Osteoblast (primary cell): ENCODE measurements around the gene TCP11L2. TPM values are rescaled to one million over a fixed set of nuclear protein-coding genes. Genes with fewer than 3 reads are reported as not detected.

Experiments
- DNase-seq: peaks from one replicate; pipeline ENCODE4 v3.0.0; 2011; ENCODE audit warnings: low spot score, mixed read lengths; ENCODE audit not compliant: insufficient read length; ENCODE audit errors: missing footprints
- H2AFZ ChIP-seq: 2 replicates; pipeline ENCODE4 v1.6.0; 2011; ENCODE audit warnings: mild to moderate bottlenecking, low read length
- H3K27ac ChIP-seq: 2 replicates; pipeline ENCODE4 v1.5.1; 2011; ENCODE audit warnings: mild to moderate bottlenecking, low read depth, low read length, moderate library complexity
- H3K27me3 ChIP-seq: 2 replicates; pipeline ENCODE4 v1.6.0; 2012; ENCODE audit warnings: mild to moderate bottlenecking, control low read depth, inconsistent platforms, low read length, moderate library complexity; ENCODE audit not compliant: insufficient read depth
- H3K36me3 ChIP-seq: 2 replicates; pipeline ENCODE4 v1.5.1; 2011; ENCODE audit warnings: mild to moderate bottlenecking, low read length, control low read depth, moderate library complexity; ENCODE audit not compliant: insufficient read depth
- H3K4me1 ChIP-seq: 2 replicates; pipeline ENCODE4 v1.5.1; 2011; ENCODE audit warnings: mild to moderate bottlenecking, low read length, control low read depth, moderate library complexity; ENCODE audit not compliant: insufficient read depth
- H3K4me2 ChIP-seq: 2 replicates; pipeline ENCODE4 v1.6.0; 2011; ENCODE audit warnings: mild to moderate bottlenecking, low read length; ENCODE audit not compliant: insufficient read depth
- H3K4me3 ChIP-seq: fragments of 200-600 bp; sonication (generic); 3 replicates; pipeline ENCODE4 v1.5.1; 2012; ENCODE audit warnings: mild to moderate bottlenecking, low read length, inconsistent platforms; ENCODE audit not compliant: insufficient read depth
- H3K79me2 ChIP-seq: 2 replicates; pipeline ENCODE4 v1.6.0; 2012; ENCODE audit warnings: mild to moderate bottlenecking, low read length, control low read depth, inconsistent platforms; ENCODE audit not compliant: insufficient read depth
- H3K9me3 ChIP-seq: 2 replicates; pipeline ENCODE4 v1.5.1; 2011; ENCODE audit warnings: low read depth, low read length, control low read depth
- H4K20me1 ChIP-seq: 2 replicates; pipeline ENCODE4 v1.6.0; 2012; ENCODE audit warnings: mild to moderate bottlenecking, low read length, control low read depth; ENCODE audit not compliant: insufficient read depth
- total RNA-seq: library from RNA; depleted of rRNA; stranded (reverse); fragments of >200 nt; gene quantifications from 2 replicates; pipeline ENCODE4 v1.2.3, GENCODE V29; 2012
- TF ChIP-seq, protein P1 (sequence below): IDR thresholded peaks from 2 replicates; pipeline ENCODE4 v1.5.1; 2011; ENCODE audit warnings: mild to moderate bottlenecking, low read depth, low read length, moderate library complexity; ENCODE audit errors: extremely low read depth

The TCP11L2 gene
- total RNA-seq, 1 donor: 109 TPM

DNA sequence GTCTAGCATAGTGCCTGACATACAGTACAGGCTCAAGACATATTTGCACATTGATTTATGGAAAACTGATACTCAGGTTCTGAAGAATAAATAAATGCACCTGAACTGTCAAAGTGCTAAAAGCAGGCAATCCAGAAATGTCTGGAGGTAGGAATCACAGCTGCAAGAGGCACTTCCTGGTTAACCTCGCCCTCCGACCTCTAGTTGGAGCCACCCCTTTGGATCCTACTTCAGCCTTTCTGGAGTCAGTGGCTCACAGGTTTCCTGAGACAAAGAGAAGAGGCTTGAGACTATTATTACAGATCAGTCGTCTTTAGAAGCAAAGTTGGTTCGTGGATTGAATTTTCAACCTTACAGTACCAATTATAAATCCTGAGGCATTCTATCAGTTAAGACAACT, 13.0 kb downstream of the TCP11L2 start:
- Histone ChIP-seq H4K20me1 (no peaks in the 10 kb centered on the region), H3K9me3 (no peaks in the 10 kb centered on the region), H3K4me3 (no peak overlapping the region), H3K36me3 (peaks cover 3% of the 10 kb centered on the region), H3K27me3 (no peaks in the 10 kb centered on the region), H3K4me2 (no peak overlapping the region), H3K27ac (no peak overlapping the region), H3K79me2 (no peaks in the 10 kb centered on the region), H2AFZ (no peak overlapping the region), H3K4me1 (no peaks in the 10 kb centered on the region)
- TF ChIP-seq, protein P1, sequence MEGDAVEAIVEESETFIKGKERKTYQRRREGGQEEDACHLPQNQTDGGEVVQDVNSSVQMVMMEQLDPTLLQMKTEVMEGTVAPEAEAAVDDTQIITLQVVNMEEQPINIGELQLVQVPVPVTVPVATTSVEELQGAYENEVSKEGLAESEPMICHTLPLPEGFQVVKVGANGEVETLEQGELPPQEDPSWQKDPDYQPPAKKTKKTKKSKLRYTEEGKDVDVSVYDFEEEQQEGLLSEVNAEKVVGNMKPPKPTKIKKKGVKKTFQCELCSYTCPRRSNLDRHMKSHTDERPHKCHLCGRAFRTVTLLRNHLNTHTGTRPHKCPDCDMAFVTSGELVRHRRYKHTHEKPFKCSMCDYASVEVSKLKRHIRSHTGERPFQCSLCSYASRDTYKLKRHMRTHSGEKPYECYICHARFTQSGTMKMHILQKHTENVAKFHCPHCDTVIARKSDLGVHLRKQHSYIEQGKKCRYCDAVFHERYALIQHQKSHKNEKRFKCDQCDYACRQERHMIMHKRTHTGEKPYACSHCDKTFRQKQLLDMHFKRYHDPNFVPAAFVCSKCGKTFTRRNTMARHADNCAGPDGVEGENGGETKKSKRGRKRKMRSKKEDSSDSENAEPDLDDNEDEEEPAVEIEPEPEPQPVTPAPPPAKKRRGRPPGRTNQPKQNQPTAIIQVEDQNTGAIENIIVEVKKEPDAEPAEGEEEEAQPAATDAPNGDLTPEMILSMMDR: no peak
- no peak for DNase-seq

DNA sequence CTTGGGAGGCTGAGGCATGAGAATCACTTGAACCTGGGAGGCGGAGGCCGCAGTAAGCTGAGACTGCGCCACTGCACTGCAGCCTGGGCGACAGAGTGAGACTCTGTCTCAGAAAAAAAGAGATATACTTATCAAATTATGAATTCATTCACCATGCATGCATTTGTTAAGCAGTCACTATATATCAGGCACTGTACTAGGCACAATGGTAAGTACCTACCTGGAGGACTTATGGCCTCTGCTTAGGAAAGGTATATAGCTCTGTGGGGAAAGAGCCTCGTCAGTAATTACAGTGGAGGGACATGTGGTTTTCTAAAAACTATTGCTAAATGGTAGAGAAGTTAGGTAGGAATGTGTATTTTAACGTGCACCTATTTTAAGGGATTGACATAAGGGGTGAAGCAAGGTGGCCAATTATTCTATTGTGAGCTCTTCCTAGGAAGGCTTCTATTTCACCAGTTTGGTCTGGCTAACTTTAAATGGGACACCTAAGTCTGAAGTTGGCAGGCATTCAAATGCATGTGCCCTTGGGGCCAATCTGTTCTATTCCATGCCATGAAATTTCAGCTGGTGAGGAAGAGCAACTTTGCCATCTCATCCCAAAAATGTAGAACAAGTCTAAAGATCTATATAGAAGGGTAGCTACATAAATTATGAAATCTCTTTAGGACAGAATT, 15.0 kb downstream of the TCP11L2 start:
- Histone ChIP-seq H3K27ac (no peak overlapping the region), H3K4me1 (no peaks in the 10 kb centered on the region), H3K36me3 (peaks cover 3% of the 10 kb centered on the region), H3K4me2 (no peak overlapping the region), H3K27me3 (no peaks in the 10 kb centered on the region), H4K20me1 (no peaks in the 10 kb centered on the region), H3K79me2 (no peaks in the 10 kb centered on the region), H3K4me3 (no peak overlapping the region), H2AFZ (no peak overlapping the region), H3K9me3 (no peaks in the 10 kb centered on the region)
- DNase-seq: no peak
- TF ChIP-seq, protein P1: no peak

DNA sequence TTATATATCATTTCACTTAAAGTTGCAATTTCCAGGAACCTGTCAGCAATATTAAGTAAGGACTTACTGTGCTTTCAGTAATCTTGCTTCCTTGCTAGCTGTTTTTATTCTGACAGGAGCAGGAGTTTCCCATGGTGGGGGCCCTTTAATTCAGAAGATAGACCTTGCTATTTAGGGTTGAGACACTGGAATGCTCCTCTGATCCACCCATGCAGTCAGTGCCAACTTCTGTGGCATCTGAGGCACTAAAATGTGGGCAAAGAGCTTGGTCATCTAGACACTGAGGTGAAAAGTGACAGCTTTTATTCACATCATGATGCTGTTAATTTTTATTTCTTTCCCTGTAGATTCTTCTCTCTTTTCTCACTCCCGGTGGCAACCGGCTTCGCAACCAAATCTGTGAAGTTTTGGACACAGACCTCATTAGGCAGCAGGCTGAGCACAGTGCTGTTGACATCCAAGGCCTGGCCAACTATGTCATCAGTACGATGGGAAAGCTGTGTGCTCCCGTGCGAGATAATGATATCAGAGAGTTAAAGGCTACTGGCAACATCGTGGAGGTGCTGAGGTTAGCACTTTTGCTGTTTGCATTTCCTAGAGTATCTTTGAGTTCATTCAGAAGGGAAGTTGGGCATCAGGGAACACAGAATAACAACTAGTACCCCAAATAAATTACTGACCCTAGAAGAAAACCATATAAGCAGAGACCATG, 18.8 kb downstream of the TCP11L2 start:
- peaks cover 5% of the 10 kb centered on the region for H3K36me3 ChIP-seq
- H3K27ac ChIP-seq: no peak overlapping the region
- no peak overlapping the region for H2AFZ ChIP-seq
- H3K27me3 ChIP-seq: no peaks in the 10 kb centered on the region
- no peak overlapping the region for H3K4me2 ChIP-seq
- no peaks in the 10 kb centered on the region for H3K9me3 ChIP-seq
- no peaks in the 10 kb centered on the region for H3K4me1 ChIP-seq
- no peak overlapping the region for H3K4me3 ChIP-seq
- H4K20me1 ChIP-seq: no peaks in the 10 kb centered on the region
- TF ChIP-seq, protein P1: no peak
- no peak for DNase-seq
- no peaks in the 10 kb centered on the region for H3K79me2 ChIP-seq

DNA sequence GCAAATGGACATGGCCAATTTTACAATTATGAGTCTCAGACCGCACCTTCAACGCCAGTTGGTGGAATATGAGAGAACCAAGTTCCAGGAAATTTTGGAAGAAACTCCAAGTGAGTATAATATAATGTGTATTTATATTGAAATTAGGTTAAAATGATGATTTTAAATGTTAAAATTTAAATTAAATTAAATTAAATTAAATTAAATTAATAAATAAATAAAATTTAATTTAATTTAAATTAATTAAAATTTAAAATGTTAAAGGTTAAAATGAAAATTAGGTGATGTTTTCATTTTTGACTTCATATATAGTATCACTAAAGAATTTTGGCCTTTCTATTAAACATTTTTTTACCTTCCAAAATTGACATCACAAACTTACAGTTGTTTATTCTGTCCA, 21.0 kb downstream of the TCP11L2 start:
- no peaks in the 10 kb centered on the region for H3K79me2 ChIP-seq
- peaks cover 5% of the 10 kb centered on the region for H3K36me3 ChIP-seq
- no peaks in the 10 kb centered on the region for H4K20me1 ChIP-seq
- no peak overlapping the region for H3K4me2 ChIP-seq
- H3K27ac ChIP-seq: no peak overlapping the region
- H3K27me3 ChIP-seq: no peaks in the 10 kb centered on the region
- TF ChIP-seq, protein P1: no peak
- no peak overlapping the region for H2AFZ ChIP-seq
- no peaks in the 10 kb centered on the region for H3K9me3 ChIP-seq
- DNase-seq: no peak
- H3K4me1 ChIP-seq: no peaks in the 10 kb centered on the region
- H3K4me3 ChIP-seq: no peak overlapping the region
